ENCODE results near the gene CABLES2.

The CABLES2 gene

GRCh38 chr20:62417981-62418708, 11.1 kb upstream of the CABLES2 start:
- no peak for DNase-seq

- DNase-seq = no peak
These were observed 9.9 kb upstream of the CABLES2 start for GRCh38 chr20:62416651-62417637.

DNA sequence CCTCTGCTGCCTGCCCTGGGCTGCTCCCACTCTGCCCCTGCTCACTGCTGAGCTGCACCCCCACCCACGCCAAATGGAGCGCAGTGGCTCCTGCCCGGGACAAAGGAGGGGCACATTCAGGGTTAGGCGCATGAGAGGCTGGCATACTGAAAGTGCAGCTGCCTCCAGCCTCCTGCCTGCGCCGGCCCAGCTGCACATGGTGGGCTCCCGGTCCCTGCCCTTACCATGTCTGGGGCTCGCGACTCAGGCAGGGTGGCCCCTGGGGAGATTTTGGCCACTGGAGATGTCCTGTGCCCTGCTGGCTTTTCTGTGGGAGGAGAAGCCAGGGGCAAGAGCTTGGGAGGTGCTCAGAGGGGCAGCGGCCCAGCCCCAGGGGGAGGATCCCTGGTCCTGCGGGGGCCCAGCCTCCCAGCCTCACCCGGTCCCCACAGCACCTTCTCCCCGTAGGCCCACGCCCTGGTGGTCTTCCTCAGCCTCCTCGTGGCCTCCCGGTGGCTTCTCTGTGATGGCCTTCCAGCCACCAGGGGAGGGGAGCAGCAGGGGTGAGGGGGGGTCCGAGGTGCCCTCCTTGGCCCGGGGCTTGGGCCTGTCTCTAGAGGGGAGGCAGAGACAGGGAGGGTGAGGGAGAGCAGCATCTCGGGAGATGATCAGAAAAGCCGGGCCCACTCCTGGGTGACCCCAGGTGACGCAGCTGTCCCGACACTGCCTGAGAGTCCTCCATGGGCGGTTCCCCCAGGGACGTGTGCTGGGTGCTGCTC, 8.4 kb upstream of the CABLES2 start:
- no peak for DNase-seq

DNA sequence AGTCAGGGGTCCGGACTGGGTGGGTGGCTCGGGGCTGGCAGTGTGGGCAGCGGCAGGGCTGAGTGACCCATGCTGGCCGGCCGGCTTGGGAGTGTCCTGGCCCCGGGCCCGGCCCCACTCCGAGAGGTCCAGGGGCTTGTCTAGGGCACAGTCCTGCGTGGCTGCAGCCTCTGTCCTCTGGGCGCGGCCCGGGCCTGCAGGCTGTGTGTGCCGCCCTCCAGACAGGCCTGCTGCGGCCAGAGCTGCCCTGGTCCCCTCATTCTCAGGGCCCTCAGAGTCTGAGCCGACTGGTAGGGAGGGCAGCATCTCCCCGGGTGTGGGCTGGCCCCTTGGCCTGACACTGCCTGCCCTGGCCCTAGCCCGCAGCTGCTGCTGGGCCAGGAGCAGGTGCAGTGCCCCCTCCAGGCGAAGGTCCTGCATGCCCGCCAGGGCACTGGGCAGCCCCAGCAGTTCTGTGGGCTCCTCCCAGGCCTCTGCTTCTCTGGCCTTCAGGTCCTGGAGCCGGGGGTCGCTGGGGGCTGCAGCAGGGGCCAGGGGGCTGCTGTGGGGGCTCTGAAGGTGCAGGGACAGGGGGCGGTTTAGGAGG, 6.9 kb upstream of the CABLES2 start:
- DNase-seq = peak in 1 of 4 experiments; percentile 10

- DNase-seq = no peak
These were observed 6.0 kb upstream of the CABLES2 start for GRCh38 chr20:62413025-62413570.

DNA sequence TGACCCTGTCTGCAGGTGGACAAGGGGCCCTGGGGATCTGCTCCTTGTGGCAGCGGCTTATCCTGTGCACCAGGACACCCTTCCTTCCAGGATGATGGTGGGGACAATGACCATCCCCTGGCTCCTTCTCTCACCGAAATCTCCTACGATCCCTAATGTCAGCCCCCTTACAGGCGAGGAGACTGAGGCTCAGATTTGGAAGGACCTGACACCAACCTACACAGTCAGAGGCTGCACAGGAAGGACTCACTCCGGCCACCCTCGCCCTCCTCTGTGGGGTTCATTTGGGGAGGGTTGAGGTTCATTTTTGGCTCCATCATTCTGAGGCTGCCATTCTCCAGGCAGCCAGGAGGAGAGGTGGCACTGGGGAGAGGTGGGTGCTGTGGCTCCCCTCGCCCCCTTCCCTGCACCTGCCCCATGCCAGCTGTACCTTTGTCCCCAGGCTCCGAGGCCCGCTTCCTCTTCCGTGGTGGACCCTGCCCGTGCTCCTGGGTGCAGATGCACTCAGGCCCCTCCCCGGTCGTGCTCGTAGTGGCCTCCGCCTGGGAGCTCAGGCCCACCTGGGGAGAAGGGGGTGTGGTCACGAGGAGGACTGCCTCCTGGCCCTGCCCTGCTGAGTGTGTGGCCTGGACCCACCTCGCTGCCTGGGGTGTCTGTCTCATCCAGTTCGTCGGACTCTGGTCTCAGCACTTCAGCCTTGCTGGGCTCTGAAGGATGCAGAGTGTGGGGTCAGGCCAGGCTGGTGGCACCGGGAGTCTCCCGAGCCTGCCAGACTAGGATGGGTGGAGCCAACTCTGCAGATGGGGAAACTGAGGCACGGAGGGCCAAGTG, 5.3 kb upstream of the CABLES2 start:
- no peak for DNase-seq

GRCh38 chr20:62411479-62412193, 4.6 kb upstream of the CABLES2 start:
- no peak for DNase-seq

DNA sequence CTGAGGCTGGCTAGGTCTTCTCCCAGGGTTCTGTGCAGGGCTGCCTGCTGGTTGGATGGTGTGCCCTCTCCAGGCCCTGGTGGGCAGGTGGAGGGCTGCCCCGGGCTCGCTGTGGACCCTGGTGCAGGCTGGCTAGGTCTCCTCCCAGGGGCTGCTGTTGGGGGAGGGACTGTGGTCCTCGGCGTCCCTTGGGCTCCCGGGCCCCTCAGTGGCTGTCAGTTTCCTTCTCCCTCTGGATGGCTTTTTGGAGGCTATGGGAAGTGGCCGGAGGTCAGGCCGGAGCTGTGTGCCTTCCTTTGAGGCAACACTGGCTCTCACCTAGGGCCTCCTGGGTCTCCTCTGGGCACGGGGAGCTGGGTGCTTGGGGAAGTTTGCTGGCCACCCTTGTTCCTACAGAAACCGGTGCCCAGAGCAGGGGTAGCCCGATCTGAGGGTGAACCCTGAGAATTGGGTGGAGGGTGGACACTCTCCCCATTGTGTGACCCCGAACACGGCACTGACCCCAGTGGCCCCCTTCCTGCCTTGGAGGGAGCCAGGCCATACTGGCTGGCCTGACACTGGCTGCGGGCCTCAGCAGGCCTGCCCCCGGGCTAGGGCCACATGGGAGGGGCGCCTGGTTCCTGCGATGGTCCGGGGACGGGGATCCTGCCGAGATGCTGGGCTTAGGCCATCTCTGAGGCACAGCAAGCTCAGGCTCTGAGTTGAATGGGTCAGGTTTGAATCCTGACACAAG, 3.8 kb upstream of the CABLES2 start:
- no peak for DNase-seq

DNA sequence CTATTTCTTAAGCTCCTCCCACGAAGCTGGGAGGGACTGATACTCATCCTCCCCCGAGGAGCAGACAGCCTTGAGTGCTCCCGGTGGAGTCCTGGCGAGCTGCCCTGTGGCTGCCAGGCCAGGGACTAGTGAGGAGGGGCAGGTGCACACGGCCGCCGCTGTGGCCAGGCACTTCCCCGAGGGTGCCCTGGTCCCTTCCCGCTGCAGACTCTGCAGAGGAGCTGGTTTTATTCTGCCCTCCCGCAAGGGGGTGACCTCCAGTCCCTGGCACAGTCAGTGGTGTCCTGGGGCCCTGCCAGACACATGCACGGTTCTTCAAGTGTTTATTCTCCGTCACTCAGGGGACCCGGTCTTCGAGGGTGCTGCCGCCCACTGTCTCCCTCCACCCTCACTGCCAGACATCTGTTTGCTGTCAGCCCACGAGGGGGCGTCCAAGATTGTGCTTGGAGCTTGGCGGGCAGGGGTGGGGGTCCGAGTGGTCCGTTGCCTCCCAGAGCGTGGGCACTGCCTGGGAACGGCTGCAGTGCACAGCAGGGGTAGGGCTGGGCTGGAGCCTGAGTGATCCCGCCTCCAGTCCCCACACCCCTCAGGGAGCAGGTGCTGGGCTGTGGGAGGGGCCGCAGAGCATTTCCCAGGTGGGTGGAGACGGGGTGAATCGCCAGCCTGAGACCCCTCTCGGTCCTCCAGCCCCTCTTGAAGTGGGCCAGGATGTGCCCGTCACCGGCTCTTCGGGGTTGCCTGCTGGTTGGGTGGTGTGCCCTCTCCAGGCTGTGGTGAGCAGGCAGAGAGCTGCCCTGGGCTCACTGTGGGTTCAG, 3.1 kb upstream of the CABLES2 start:
- peak; percentile 15 to 55 (median 36) for DNase-seq

DNA sequence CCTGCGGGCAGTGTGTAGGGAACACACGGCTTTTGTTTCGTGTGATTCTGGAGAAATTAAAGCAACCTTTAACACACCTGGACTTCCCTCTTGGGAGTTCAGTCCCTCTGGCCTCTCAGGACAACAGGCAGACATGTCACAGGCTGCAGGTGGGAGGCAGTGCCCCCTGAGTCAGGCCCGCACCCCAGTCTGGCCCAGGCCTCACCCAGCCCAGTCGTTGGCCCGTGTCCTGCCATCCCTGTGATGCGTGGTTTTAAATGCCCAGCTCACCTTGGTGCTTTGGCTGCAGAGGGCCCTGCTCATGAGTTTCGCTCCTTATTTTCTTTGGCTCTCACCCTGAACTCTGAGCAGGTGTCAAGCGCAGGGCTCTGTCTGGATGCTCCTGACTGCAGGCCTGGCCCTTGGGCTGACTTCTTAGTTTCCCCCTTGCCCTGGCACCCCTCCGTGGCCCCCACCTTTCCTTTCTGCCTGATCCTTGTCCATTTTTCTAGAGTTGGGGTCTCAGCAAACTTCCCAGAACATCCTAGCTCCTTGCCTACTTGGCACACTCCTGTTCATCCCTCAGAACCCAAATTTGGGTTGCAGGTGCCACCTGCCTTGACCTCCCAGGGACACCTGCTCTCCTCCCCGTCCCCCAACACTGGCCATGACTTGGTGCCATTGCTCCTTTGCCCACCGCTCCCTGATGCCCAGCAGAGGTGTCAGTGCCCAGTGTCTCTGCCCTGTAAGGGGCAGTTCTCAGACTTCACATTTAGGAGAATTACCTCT, 2.2 kb upstream of the CABLES2 start:
- DNase-seq = no peak

DNA sequence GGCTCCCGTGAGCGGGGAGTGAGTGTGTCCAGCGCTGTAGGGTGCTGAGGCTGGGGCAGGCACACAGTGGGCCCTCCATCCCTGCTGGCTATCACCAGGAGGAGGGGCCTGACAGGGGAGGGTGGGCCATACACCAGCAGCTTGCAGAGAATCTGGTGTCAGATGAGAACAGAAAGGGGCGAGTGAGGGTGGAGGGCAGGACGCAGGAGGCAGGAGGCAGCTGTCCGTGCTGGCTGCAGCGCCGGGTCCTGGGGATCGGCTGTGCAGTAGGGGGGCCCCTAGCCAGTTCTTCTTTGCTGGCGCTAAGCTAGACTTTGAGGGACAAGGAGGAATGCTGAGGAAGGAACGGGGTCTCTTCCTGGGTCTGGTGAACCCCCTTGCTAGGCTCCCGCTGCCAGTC, 1.6 kb upstream of the CABLES2 start:
- DNase-seq = no peak

DNA sequence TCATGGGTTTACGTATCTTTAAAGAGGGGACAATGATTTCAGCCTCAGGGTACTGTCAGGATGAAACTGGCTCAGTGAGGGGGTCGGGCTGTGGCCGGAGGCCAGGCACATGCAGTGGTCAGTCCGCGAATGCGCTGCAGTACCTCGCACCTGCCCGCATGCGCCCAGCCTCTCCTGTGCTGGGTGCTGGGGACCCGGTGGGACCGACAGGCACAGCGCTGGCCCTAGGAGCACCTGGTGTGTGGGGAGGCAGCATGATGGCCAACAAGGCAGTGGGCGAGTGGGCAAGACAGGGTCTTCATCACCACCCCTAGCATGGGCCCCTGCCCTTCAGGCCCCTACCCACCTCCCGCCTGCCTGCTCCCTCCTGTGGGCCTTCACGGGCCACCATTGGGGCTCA, 970 bp upstream of the CABLES2 start:
- no peak for DNase-seq

DNA sequence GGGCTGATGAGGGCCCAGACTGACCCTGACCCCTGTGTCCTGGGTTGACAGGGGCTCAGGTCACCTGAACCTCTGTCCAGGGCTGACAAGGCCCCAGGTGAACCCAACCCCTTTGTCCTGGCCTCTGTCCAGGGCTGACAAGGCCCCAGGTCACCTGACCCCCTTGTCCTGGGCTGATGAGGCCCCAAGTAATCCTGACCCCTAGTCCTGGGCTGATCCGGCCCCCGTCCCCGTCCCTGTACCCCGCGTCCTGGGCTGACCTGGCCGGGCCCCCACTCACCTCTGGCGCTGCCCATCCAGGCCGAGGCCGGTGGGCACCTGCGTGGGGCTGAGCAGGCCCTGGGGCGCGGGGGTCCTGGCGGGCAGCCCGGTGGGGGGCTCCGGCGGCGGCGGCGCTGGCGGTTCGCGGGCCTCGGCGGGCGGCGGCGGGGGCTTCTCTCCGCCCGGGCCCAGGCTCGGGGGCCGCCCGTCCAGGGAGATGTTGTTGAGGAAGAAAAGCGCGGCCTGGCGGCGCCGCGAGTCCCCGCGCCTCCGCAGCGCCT, 379 bp downstream of the CABLES2 start:
- DNase-seq = peak in 2 of 4 experiments; percentile 6 to 13

DNA sequence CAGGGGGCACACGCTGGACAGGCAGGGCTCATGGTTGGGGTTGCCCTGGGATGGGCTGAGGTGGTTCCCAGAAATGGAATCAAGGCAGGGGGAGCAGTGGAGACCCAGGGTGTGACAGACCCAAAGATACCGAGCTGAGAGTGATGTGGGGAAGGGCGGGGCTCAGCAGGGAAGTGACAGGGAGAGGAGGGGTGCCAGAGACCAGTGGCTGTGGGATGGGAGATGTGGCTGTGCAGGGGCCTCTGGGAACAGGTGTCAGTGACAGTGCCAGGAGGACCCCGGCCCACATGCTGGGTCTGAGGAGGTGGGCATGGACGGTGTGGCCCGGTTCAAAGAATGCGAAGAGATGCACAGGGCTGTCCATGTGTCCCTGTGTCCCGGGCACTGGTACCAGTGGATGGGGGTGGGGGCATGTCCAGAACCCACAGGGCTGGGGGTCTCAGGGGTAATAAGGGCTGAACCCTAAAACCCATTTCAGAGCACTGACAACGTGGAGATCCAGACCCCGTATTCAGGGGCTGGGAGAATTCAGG, 1.0 kb downstream of the CABLES2 start:
- no peak for DNase-seq

DNA sequence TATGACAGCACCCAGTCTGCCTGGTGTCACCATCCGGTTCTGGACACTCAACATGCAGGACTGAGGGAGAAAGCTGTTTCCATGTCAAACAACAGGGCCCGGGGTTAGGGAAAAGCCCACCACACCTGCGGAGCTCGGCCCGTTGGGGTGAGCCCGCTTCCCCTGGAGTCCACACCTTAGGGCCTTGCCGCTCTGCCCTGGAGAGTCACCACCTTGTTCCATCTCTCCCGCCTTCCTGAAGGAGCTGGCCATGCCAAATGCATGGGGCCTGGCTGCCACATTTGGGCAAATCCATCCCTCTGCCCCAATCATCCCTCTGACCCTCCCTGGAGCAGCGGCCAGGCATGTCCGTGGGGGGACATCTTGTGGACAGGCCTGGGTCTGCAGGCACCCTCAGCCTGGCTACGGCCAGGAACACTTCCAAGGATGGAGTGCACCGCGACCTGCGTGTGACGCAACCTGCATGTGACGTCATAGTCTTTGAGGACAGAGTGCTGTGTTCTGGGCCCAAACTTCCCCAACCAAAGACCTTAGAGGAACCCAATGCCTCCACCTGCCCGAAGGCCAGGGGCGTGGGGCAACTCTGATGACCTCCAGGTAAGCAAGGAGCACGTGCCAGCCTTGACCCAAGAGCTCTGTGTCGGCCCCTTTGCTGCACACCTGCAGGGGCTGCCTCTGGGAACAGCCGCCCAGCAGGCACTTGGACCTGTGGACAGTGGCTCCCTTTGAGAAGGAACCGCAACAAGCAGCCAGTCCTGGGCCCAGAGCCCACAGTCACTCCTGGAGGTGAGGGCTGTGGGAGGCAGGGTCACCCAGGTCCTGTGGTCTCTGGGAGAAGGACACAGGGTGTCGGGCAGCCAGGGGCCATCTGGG, 1.7 kb downstream of the CABLES2 start:
- peak; percentile 28 to 51 (median 34) for DNase-seq

GRCh38 chr20:62404761-62405107, 2.4 kb downstream of the CABLES2 start:
- no peak for DNase-seq

Data from suppressor macrophage (primary cell).